ENCODE measurements around the gene ITGAL.

DNA sequence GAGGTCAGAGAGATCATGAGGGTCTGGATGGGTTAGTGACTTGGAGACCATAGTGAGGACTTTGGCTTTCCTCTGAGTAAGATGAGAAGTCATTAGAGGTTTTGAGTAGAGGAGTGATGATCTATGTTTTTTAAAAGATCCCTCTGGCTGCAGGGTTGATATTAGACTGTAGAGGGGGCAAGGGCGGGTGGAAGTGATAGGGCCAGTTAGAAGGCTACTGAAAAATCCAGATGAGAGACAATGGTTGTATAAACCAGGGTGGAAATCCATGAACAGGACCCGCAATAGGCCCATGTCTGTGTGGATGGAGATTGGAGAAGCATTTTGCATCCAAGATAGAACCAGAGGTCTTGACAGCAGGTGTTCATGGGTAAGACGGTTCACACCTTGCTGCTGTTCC lies 9.8 kb downstream of the ITGAL start:
- no peak for TF ChIP-seq EZH2 (IDR thresholded peaks at IDR 0.05; ENCODE audit: low read length)
- TF ChIP-seq, protein P1, sequence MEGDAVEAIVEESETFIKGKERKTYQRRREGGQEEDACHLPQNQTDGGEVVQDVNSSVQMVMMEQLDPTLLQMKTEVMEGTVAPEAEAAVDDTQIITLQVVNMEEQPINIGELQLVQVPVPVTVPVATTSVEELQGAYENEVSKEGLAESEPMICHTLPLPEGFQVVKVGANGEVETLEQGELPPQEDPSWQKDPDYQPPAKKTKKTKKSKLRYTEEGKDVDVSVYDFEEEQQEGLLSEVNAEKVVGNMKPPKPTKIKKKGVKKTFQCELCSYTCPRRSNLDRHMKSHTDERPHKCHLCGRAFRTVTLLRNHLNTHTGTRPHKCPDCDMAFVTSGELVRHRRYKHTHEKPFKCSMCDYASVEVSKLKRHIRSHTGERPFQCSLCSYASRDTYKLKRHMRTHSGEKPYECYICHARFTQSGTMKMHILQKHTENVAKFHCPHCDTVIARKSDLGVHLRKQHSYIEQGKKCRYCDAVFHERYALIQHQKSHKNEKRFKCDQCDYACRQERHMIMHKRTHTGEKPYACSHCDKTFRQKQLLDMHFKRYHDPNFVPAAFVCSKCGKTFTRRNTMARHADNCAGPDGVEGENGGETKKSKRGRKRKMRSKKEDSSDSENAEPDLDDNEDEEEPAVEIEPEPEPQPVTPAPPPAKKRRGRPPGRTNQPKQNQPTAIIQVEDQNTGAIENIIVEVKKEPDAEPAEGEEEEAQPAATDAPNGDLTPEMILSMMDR (optimal IDR thresholded peaks at IDR 0.05 in 1 of 3, IDR thresholded peaks at IDR 0.05 in 1 of 3, conservative IDR thresholded peaks at IDR 0.05 in 1 of 3; ENCODE audit: extremely low read depth in 1 of 3, insufficient read depth in 2 of 3, low read length in 3 of 3): peak in 2 of 3 experiments; percentile 24 to 35

Measured in keratinocyte (primary cell).